SK-N-SH treated with all-trans-retinoic acid at 6 μM for 48 hours (cell line): Measurements from ENCODE around the gene SPAG4.

Experiments
- CSDC2 ChIP-seq: fragments of 250-450 bp; sonication (Bioruptor Pico); IDR thresholded peaks from 2 replicates; pipeline ENCODE4 v1.5.0; 2020; ENCODE audit warnings: mild to moderate bottlenecking, moderate library complexity
- ISL1 ChIP-seq: fragments of 250-450 bp; sonication (Bioruptor Pico); IDR thresholded peaks from 2 replicates; pipeline ENCODE4 v2.1.2; 2022; ENCODE audit warnings: mild to moderate bottlenecking, moderate library complexity
- OSR1 ChIP-seq: fragments of 250-450 bp; sonication (Bioruptor Pico); IDR thresholded peaks from 2 replicates; pipeline ENCODE4 v1.8.0; 2022; ENCODE audit warnings: moderate library complexity, mild to moderate bottlenecking, inconsistent platforms
- ZFP30 ChIP-seq: fragments of 450-650 bp; formaldehyde crosslinking; IDR thresholded peaks from 2 replicates; pipeline ENCODE4 v1.5.0; 2022; ENCODE audit warnings: mild to moderate bottlenecking, moderate library complexity
- TF ChIP-seq, protein P1 (sequence below): fragments of 250-450 bp; sonication (Bioruptor Pico); IDR thresholded peaks from 2 replicates; pipeline ENCODE4 v1.5.1; 2020; ENCODE audit warnings: low read depth, mild to moderate bottlenecking, moderate library complexity
- TF ChIP-seq, protein P2 (sequence below): fragments of 250-450 bp; sonication (Bioruptor Pico); IDR thresholded peaks from 2 replicates; pipeline ENCODE4 v1.5.0; 2020; ENCODE audit warnings: mild to moderate bottlenecking, moderate library complexity

DNA sequence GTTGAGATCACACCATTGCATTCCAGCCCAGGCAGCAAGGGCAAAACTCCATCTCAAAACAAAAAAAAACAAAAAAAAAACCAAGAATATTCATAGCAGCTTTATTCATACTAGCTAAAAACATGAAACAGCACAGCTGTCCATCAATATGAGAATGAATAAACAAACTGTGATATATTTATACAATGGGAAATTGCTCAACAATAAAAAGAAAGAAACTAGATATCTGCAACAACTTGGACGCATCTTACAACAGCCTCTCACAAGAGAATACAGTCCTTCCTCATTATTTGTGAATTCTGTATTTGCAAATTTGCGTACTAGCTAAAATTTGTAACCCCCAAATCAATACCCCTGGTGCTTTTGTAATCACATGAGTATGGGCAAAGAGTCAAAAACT, 28.2 kb upstream of the SPAG4 start:
- TF ChIP-seq ZFP30 (CRISPR knock-in tag) = no peak
- TF ChIP-seq OSR1 (CRISPR knock-in tag) = no peak
- TF ChIP-seq CSDC2 = no peak
- TF ChIP-seq, protein P1, sequence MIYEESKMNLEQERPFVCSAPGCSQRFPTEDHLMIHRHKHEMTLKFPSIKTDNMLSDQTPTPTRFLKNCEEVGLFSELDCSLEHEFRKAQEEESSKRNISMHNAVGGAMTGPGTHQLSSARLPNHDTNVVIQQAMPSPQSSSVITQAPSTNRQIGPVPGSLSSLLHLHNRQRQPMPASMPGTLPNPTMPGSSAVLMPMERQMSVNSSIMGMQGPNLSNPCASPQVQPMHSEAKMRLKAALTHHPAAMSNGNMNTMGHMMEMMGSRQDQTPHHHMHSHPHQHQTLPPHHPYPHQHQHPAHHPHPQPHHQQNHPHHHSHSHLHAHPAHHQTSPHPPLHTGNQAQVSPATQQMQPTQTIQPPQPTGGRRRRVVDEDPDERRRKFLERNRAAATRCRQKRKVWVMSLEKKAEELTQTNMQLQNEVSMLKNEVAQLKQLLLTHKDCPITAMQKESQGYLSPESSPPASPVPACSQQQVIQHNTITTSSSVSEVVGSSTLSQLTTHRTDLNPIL = no peak
- TF ChIP-seq, protein P2, sequence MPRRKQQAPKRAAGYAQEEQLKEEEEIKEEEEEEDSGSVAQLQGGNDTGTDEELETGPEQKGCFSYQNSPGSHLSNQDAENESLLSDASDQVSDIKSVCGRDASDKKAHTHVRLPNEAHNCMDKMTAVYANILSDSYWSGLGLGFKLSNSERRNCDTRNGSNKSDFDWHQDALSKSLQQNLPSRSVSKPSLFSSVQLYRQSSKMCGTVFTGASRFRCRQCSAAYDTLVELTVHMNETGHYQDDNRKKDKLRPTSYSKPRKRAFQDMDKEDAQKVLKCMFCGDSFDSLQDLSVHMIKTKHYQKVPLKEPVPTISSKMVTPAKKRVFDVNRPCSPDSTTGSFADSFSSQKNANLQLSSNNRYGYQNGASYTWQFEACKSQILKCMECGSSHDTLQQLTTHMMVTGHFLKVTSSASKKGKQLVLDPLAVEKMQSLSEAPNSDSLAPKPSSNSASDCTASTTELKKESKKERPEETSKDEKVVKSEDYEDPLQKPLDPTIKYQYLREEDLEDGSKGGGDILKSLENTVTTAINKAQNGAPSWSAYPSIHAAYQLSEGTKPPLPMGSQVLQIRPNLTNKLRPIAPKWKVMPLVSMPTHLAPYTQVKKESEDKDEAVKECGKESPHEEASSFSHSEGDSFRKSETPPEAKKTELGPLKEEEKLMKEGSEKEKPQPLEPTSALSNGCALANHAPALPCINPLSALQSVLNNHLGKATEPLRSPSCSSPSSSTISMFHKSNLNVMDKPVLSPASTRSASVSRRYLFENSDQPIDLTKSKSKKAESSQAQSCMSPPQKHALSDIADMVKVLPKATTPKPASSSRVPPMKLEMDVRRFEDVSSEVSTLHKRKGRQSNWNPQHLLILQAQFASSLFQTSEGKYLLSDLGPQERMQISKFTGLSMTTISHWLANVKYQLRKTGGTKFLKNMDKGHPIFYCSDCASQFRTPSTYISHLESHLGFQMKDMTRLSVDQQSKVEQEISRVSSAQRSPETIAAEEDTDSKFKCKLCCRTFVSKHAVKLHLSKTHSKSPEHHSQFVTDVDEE (CRISPR knock-in tag) = no peak
- no peak for TF ChIP-seq ISL1 (CRISPR knock-in tag)
